ENCODE data around the gene CCDC136.

CCDC136 gene

GRCh38 chr7:128805225-128805624, 13.5 kb downstream of the CCDC136 start:
- DNase-seq (ENCODE audit: low read depth, low spot score), result no peak

- no peak for DNase-seq (ENCODE audit: low read depth, low spot score)
These were observed 15.4 kb downstream of the CCDC136 start for GRCh38 chr7:128807191-128807590.

GRCh38 chr7:128809363-128809762, 17.6 kb downstream of the CCDC136 start:
- no peak for DNase-seq (ENCODE audit: low read depth, low spot score)

DNA sequence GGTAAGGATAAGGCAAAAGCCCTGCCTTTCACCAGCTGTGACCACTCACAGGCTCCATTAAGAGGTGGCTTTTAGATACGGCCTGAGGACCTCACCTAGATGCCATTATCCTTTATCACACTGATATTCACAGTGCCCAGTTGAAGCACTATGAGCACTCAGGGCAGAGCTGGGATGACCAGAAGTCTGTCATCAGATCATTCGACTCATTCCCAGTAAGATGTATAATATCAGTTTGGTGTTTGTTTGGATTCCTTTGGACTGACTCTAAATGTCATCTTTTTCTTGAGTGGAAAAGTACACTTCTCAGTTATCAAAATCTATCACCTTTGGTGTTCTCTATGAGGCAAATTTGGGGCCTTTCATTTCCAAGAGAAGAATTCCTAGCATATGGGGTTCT, 18.7 kb downstream of the CCDC136 start:
- DNase-seq (ENCODE audit: low read depth, low spot score), result no peak

GRCh38 chr7:128810997-128811396, 19.2 kb downstream of the CCDC136 start:
- DNase-seq (ENCODE audit: low read depth, low spot score), result no peak

GRCh38 chr7:128811631-128812430, 20.1 kb downstream of the CCDC136 start:
- DNase-seq (ENCODE audit: low read depth, low spot score), result no peak

GRCh38 chr7:128812514-128813168, 20.9 kb downstream of the CCDC136 start:
- no peak for DNase-seq (ENCODE audit: low read depth, low spot score)

DNA sequence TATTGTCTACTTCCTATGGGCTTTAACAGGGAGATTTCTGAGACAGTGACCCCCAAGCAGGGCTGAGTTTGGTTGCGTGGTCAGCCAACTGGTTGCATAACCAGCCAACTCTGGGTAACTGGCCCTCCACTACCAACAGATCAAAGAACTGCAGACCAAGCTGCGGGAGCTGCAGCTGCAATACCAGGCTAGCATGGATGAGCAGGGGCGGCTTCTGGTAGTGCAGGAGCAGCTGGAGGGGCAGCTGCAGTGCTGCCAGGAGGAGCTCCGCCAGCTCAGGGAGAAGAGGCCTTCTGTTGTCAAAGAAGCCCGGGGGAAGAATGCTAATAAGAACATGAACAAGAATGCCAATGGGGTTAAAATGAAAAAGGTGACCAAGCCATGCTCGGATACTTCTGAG, 22.7 kb downstream of the CCDC136 start:
- DNase-seq (ENCODE audit: low read depth, low spot score), result no peak

DNA sequence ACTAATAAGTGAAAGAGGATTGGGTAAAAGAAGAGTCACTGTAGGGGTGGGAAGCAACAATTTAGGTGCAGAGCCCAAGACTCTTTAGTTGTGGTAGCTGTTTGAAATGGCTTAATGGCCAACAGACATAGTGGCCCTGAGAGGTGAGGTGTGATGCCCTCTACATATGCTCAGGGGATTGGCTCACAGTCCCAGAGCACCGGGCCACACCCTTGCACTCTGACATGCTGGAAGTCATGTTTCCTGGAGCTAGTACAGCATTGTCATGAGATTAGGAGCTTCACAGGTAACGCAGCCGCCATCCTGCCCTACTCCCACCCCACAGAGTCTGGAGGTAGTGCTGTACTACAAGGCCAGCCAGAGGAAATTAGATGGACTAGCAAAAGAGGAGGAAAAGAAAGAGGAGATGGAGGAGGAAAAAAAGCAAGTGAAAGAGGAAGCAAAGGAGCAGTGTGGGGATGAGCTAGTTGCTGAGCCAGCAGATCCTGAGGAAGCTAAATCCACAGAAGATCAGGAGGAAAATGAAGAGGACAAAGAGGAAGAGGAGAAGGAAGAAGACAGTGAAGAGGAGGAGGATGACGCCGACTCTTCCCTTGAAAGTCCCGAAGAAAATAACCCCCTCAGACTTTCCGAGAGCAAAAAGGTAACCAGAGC, 23.6 kb downstream of the CCDC136 start:
- DNase-seq (ENCODE audit: low read depth, low spot score), result no peak

DNA sequence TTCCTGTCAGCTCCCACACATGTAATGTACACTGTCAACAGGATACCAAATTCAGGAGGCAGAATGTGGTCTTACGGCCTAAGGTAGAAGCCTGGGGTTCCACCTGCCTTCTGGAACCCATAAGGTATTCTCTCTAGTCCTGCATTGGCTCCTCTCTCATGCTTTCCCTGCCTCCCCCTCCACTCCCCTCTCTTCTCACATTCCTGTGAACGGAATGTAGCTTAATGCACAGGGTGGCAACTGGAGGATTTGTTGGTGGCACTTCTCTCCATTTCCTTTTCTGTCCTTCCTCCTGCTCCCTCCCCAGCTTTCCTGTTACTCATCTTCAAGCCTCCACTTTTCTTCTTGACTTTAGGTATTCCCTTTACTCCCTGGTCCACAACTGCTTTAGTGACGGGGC, 26.9 kb downstream of the CCDC136 start:
- DNase-seq (ENCODE audit: low read depth, low spot score), result no peak

DNA sequence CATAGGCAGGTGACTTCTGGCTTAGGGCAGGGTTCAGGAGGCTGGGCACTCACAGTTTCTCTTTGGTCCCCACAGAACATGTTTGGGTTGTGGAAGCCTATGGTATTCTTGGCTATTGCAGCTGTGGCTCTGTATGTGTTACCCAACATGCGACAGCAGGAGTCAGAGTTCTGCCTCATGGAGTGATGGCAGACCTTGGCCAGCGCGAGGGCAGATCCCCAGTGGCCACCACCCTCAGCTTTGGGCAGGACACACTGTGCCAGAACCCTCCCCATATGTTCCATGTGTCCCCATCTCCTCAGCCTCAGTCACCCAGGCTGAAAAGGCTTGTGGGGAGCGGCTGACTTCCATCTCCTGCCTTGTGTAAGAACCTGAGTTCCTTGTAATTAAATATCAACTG, 30.0 kb downstream of the CCDC136 start:
- no peak for DNase-seq (ENCODE audit: low read depth, low spot score)

- DNase-seq (ENCODE audit: low read depth, low spot score), result no peak
These were observed 34.7 kb downstream of the CCDC136 start for GRCh38 chr7:128826512-128826911.

- DNase-seq (ENCODE audit: low read depth, low spot score), result no peak
These were observed 35.1 kb downstream of the CCDC136 start for GRCh38 chr7:128826916-128827247.

DNA sequence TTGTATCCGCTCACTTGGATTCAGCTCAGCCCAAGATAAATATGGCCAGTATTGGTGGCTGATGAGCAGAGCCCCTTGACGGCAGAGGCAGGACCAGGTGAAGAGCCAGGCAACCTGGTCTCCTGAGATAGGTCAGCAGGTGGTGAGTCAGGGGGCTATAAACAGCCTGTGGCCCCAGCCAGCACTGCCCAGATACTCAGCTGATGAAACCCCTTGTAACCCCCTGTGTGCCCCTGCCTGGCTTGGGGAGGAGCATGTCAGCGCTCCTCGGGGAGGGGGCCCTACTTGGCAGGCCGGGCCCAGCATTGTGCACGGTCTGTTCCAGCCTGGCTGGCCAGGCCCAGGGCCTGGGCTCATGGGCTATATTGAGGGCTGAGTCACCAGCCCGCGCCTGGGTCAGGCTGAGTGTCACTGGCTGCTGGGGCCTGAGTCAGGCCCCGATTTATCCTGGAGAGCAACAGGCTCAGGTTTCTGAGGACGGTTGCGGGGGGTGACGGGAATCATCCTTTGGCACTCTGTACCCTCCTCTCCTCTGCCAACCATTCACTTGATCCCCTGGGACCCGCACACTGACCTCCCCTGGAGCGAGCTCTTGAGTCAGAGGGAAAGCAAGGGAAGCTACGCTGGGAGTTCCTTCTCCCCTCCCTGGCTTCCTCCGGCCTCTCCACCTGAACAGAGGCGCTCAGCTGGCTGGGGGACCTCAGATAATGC, 35.6 kb downstream of the CCDC136 start:
- DNase-seq (ENCODE audit: low read depth, low spot score), result no peak

DNA sequence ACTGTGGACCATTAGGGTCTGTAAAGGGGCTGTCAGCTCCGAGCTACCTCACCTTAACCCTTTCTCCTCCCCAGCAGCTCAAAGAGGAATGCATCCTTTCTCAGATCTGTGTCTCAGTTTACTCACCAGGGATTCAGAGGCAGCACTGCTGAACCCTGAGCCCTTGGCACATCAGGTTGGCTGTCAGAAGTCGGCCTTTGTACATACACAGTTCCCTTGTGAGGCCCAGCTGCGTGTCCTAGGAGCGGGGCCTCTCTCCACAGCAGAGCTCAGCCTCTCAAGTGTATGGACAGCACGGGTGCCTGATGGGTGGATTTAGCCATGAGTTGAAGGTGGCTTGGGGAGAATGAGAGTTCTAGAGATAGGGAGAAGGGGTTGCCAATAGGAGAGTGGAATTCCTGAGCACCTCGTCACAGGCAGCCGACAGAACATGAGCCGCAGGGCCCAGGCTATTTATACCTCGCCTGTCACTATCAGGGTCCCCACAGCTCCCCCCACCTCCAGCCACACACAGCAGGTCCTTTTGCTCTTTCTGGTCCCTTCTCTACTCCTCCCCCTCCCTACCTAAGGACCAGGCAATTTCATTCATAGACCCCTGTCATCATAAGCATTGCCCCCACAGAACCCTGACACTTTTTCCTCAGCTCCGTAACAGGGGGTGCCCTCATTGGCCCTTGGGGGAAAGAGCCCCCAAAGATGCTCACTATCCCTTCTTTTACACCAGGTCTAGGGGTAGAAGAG, 36.4 kb downstream of the CCDC136 start:
- DNase-seq (ENCODE audit: low read depth, low spot score), result no peak

- no peak for DNase-seq (ENCODE audit: low read depth, low spot score)
These were observed 37.8 kb downstream of the CCDC136 start for GRCh38 chr7:128829391-128830166.

- no peak for DNase-seq (ENCODE audit: low read depth, low spot score)
These were observed 38.7 kb downstream of the CCDC136 start, which contains the start of gene FLNC for GRCh38 chr7:128830231-128831177. Gene FLNC, plus strand, starts transcription at chr7:128830406. Its CDS starts 232 bp downstream, at chr7:128830638.

GRCh38 chr7:128831178-128831993, 39.6 kb downstream of the CCDC136 start:
- no peak for DNase-seq (ENCODE audit: low read depth, low spot score)
